Lower leg skin (tissue), 4 donors: ENCODE data around the gene ACY1. TPM values are rescaled to one million over a fixed set of nuclear protein-coding genes. Genes with fewer than 3 reads are reported as not detected.

ENCODE experiments used
- DNase-seq, 2 donors: peaks; one replicate each; pipeline ENCODE4 v3.0.0-alpha.2; 2019; ENCODE audit warnings: low spot score in 2 of 2
- H3K4me3 ChIP-seq: fragments of 200-600 bp; sonication (generic); 2 replicates; pipeline ENCODE4 v1.5.1; 2017; ENCODE audit warnings: mild to moderate bottlenecking, low read depth; ENCODE audit not compliant: poor library complexity, severe bottlenecking
- POLR2A ChIP-seq, 2 donors: fragments of 450-650 bp; IDR thresholded peaks; one replicate each; pipeline ENCODE4 v1.6.1; 2016 to 2017; ENCODE audit warnings: antibody characterized with exemption in 2 of 2, mild to moderate bottlenecking in 1 of 2, moderate library complexity in 1 of 2
- WGBS, 2 donors: methylation state at CpG; one replicate each; pipeline ENCODE4 v1.1.5; 2018; 5-methylcytosine and 5-hydroxymethylcytosine counted together
- intact Hi-C: fragments of 100-400 bp; cut with DNase I; formaldehyde crosslinking; loops from one replicate; pipeline ENCODE4 v1.15.0; 2023; ENCODE audit warnings: low total_unique reads
- total RNA-seq, 4 donors: library from RNA; depleted of rRNA; stranded (reverse); fragments of >200 nt; gene quantifications; one replicate each; pipeline ENCODE4 v1.1.0, GENCODE V29; 2016
- TF ChIP-seq, protein P1 (sequence below), 3 donors: fragments of 450-650 bp; IDR thresholded peaks; one replicate each; pipeline ENCODE4 v1.5.1; 2016; ENCODE audit warnings: antibody characterized with exemption in 3 of 3, mild to moderate bottlenecking in 3 of 3, moderate library complexity in 2 of 3

Gene ACY1
- 10 to 100 TPM; 16.2 to 44.2 (median 30.5) TPM for total RNA-seq

DNA sequence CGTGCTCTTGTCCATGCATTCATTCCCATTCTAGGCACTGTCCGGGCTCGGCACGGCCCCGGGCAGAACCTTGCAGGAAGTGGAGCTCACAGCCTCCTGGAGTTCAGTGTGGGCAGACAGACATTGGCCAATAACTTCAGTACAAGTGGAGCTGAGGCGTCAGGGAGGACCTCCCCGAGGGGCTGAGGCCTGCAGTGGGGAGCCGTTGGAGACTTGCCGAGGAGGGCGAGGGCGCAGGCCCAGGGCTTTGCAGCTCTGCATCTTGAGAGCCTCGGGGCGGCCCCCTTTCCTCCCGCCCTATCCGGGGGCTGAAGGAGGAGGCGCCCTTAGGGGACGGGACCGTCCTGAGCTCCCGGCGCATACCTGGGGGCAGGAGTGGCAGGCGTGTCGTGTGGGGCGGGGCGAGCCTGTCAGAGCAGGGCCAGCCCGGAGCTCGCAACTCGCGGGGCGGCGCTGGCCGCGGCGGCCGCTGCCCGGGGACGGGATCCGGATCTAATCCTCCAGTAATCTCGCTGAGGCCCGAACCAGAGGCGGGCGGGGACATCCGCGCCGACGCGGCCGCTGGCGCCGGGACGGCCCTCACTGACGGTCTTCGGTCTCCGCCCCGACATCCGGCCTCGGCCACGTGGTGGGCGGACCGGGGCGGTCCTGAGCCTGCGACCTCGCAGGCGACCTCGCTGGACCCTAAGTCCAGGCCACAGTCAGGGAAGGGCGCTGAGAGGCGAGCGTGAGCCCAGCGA lies at the start of gene ACY1:
ACY1 (plus strand) TSS at position 698 of the 740 bp plus-strand sequence. CDS start 530 bp downstream, outside the sequence.
- H3K4me3 ChIP-seq: peak within 1 kb of the TSS; percentile 39
- intact Hi-C loops: no loop called here
- peak; percentile 79 to 96 for DNase-seq
- 1% methylated on average over 13 to 41 of the region's 68 CpGs for WGBS, 2 donors
- TF ChIP-seq, protein P1, sequence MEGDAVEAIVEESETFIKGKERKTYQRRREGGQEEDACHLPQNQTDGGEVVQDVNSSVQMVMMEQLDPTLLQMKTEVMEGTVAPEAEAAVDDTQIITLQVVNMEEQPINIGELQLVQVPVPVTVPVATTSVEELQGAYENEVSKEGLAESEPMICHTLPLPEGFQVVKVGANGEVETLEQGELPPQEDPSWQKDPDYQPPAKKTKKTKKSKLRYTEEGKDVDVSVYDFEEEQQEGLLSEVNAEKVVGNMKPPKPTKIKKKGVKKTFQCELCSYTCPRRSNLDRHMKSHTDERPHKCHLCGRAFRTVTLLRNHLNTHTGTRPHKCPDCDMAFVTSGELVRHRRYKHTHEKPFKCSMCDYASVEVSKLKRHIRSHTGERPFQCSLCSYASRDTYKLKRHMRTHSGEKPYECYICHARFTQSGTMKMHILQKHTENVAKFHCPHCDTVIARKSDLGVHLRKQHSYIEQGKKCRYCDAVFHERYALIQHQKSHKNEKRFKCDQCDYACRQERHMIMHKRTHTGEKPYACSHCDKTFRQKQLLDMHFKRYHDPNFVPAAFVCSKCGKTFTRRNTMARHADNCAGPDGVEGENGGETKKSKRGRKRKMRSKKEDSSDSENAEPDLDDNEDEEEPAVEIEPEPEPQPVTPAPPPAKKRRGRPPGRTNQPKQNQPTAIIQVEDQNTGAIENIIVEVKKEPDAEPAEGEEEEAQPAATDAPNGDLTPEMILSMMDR (IDR thresholded peaks at IDR 0.05): no peak
- TF ChIP-seq POLR2A (IDR thresholded peaks at IDR 0.05): no peak

DNA sequence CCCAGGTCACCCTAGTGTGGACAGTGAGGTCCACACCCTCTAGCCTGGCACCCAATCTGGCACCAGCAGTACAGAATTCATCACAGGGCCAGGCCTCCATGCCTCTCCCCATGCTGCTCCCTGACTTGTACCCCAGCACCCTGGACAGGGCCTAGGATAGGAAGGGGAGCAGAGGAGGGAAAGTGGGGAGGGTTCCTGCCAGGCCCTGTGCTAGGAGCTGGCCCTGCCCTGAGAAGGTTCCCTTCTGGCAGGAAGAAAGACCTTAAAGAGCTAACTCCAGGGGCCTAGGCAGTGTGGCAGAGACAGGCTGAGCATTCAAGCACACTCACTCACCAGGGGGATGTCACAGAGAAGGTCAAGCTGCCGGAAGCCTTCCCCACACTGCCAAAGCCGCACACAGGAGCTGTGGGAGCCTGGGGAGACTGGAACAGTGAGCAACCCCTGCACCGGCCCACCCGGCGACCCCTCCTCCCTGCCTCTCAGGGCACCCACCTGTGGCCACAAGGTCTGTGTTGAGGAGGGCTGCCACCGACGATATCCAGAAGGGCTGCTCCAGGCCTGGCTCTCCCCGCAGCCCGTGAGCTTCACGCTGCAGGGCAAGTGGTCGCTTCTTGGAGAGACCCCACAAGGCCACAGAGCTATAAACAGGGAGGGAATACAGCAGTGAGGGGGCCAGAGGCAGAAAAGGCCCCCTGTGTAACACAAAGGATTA lies 49.0 kb upstream of the ACY1 start:
- no peak for DNase-seq
- H3K4me3 ChIP-seq: no peak overlapping the region
- 95 to 98% methylated on average over 9 to 11 of the region's 11 CpGs for WGBS, 2 donors
- intact Hi-C loops: no loop called here
- TF ChIP-seq, protein P1 (IDR thresholded peaks at IDR 0.05): no peak
- no peak for TF ChIP-seq POLR2A (IDR thresholded peaks at IDR 0.05)

DNA sequence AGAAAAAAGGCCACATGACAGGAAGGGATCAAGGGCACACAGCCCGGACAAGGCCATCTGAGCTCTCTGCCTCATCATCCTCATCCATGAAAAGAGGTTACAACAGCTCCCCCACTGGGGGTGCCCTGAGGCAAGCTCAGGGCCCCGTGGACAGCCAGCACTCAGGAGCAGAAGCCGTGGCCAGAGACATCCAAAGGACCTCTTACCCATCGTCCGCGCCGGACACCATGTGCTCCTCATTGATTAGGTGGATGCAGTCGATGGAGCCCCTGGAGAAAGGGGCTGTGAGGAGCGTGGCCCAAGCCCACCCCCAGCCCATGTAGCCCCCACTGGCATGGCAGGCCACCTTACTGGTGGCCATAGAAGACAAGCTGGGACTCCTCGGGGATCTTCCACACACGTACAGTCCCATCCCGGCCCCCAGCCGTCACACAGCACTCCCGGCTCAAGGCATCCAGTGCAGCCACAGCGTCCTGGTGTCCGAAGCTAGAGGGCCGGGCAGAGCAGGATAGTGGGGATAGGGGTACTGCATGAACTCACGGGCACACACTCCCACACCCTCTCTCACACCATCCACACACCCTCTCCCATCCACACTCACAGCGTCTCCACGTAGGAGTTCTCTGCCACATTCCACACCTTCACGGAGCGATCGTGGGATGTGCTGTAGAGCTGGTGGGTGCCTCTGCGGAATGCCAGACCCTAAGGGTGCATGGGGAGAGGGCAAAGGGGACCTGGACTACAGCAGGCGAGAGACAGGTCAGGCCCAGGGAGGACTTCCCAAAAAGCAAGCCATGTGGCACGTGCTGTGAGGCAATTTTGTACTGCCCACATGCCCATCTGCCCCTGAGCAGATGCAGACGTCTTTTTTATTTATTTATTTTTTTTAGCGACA lies 48.1 kb upstream of the ACY1 start:
- intact Hi-C loops: no loop called here
- DNase-seq: no peak
- no peak overlapping the region for H3K4me3 ChIP-seq
- WGBS, 2 donors: 92% methylated on average over 27 to 28 of the region's 28 CpGs
- TF ChIP-seq POLR2A (IDR thresholded peaks at IDR 0.05): no peak
- TF ChIP-seq, protein P1 (IDR thresholded peaks at IDR 0.05): no peak

DNA sequence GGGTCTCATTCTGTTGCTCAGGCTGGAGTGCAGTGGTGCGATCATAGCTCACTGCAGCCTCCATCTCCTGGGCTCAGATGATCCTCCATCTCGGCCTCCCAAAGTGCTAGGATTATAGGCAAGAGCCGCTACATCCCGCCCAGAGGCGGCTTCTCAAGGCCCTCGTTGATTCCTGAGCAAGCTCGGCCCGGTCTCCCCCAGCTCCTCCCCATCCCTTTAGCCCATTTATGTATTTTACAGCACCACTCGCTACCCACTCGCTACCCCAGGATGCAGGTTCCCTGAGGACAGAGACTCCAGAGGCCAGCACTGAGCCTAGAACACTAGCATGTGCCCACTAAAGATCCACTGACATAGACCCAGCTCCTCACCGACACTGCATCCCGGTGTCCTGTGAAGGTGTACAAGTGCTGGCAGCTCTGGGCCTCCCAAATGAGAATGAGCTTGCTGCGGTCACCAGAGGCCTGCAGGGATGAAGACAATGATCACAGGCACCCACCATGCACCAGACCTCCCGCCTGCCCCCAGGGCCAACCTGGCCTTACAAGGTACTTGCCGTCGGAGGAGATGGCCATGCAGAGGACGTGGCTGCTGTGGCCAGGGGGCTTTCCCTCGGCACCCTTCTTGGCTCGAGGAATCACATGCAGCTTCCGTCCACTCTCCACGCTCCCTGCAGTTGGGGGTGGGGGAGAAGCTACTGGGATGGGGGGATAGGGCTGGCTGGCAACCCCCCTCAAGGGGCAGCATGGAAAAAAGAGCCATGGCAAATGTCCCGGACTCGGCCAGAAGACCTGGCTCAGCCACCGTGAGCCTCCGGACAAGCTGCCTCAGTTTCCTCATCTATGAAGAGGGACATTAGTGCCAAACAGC lies 47.2 kb upstream of the ACY1 start:
- DNase-seq: peak in 1 of 2 donors; percentile 65
- WGBS, 2 donors: 94 to 95% methylated on average over 24 to 25 of the region's 25 CpGs

More for the DNA sequence above, 47.2 kb upstream of the ACY1 start:
- H3K4me3 ChIP-seq: no peak overlapping the region
- TF ChIP-seq POLR2A (IDR thresholded peaks at IDR 0.05): no peak
- TF ChIP-seq, protein P1 (IDR thresholded peaks at IDR 0.05): no peak
- intact Hi-C loops: no loop called here
